HFF-Myc (cell line): ENCODE measurements around the gene SH3BP5.
"Not testable (repeated sequence)": the region's sequence is repeated elsewhere in the genome, so short reads cannot be mapped to it uniquely, and the experiment has no call there.

ENCODE experiments used
- DNase-seq: peaks from one replicate; pipeline ENCODE4 v3.0.0-alpha.2; 2011; ENCODE audit warnings: low read depth; ENCODE audit errors: extremely low read depth
- H3K4me3 ChIP-seq: replicated peaks from 2 replicates; pipeline ENCODE4 v1.5.1; 2011; ENCODE audit warnings: low read depth, mild to moderate bottlenecking, control low read depth, low read length
- TF ChIP-seq, protein P1 (sequence below): IDR thresholded peaks from 2 replicates; pipeline ENCODE4 v1.5.1; 2012; ENCODE audit warnings: mild to moderate bottlenecking, low read depth, low read length, control low read depth; ENCODE audit errors: missing control alignments

Gene SH3BP5

DNA sequence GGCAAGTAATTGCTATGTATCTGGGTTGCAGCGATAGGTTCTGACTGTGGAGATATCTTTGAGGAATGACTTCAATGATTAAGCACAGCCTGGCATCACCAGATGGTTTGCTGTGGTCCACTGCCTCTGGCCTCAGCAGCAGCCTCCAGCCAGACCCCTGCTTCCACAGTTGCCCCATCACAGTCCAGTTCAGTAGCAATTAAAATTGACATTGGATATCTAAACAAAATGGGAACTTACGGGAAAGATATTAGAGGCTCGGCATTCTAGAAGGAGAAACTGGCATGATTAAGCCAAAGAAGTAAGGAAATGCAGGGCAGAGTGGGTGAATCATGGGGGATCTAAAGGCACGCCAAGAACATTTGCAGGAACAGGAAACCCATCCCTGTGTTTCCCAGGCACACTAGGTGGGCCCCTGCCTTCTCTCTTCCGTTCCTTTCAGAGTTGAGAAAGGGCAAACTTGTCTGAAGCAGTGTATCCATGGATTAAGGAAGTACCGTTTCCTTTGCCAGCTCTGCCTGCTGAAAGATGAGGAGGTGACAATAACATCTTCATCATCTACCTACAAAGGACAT lies 36.3 kb upstream of the SH3BP5 start:
- TF ChIP-seq, protein P1, sequence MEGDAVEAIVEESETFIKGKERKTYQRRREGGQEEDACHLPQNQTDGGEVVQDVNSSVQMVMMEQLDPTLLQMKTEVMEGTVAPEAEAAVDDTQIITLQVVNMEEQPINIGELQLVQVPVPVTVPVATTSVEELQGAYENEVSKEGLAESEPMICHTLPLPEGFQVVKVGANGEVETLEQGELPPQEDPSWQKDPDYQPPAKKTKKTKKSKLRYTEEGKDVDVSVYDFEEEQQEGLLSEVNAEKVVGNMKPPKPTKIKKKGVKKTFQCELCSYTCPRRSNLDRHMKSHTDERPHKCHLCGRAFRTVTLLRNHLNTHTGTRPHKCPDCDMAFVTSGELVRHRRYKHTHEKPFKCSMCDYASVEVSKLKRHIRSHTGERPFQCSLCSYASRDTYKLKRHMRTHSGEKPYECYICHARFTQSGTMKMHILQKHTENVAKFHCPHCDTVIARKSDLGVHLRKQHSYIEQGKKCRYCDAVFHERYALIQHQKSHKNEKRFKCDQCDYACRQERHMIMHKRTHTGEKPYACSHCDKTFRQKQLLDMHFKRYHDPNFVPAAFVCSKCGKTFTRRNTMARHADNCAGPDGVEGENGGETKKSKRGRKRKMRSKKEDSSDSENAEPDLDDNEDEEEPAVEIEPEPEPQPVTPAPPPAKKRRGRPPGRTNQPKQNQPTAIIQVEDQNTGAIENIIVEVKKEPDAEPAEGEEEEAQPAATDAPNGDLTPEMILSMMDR = no peak
- DNase-seq = no peak
- H3K4me3 ChIP-seq = no peak overlapping the region

DNA sequence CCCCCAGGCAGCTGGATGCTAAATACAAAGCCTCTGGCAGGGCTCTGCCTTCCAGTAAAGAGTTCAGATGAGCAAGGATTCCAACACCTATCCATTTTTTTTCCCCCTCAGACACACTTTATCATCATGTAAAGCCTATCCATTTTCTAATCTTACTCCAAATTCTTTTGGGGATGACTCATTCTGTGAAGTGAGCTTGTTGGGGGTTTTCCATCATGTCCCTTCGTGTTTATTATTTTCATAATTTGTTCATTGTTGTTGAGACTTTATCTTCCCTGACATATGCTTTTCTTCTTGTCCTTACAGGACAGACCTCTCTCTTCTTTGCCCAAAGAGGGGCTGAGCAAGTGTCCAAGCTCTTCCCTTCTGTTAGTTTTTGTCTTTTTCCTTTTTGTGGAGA lies 34.7 kb upstream of the SH3BP5 start:
- H3K4me3 ChIP-seq = no peak overlapping the region
- TF ChIP-seq, protein P1 = no peak
- DNase-seq = no peak

- peak; percentile 65 for DNase-seq
- not testable (repeated sequence) for H3K4me3 ChIP-seq
These were observed 31.7 kb upstream of the SH3BP5 start for GRCh38 chr3:15364078-15364477.

DNA sequence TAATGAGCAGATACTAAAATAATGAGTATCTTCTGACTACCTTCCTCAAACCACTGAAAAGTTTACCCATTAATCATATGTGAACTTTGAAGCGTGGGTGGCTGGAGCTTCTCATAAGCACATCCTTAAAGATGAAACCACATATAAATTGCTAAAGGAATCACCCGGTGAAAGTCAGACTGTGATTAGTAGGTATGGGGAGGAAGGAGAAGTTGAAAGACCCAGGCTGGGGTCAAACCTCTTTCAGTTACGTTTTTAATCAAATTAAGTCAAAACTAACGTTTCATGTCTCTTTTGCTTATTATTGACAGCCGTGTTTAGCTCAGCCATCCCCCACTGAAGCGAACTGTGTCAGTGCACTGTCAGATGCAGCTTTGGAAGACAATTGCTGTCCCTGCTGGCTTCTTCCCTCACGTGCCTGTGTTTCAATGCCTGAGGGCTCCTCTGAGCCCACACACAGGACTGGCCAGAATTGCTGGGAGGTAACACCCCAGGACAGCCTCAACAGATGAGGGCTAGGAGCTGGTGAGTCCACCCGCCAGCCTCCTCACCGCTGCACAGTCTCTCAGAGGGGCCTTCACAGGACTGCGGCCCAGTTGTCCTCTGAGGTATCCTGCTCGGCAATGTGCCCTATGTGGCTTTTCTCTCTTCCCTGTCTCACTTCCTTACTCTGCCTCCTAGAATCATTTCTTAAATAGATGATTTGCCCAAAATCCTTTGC lies 29.3 kb upstream of the SH3BP5 start:
- no peak for DNase-seq
- TF ChIP-seq, protein P1 = no peak
- H3K4me3 ChIP-seq = no peak overlapping the region

DNA sequence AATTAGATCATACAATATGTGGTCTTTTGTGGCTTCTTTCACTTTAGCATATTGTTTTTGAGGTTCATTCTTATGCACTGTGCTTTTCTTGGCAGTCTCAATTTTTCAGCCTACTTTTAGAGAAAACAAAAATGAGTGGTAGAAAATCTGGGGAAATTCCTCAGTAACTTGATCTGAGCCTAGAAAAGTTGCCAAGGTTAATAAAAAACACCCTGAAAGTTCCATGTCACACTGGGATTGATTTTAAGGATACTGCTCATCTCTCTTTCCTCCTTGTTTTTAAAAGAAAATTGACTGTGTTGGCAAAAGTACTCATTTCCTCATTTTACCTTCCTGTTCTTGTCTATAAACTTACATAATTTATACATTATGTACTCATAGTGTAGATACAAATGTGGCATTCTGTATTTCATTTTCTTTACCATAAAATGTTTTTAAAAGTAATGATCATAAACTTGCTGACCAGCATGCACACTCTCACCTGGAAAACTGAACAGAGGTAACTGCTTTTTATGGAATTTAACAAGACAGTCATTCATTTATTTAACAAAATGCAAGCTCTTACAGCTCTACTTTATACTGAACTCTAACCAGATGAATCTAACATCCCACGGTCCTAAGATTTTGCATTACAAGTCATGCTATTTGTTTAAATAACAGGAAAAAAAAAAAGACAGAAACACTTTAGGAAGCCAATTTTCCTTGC lies 28.6 kb upstream of the SH3BP5 start:
- TF ChIP-seq, protein P1 = no peak
- no peak overlapping the region for H3K4me3 ChIP-seq
- no peak for DNase-seq

DNA sequence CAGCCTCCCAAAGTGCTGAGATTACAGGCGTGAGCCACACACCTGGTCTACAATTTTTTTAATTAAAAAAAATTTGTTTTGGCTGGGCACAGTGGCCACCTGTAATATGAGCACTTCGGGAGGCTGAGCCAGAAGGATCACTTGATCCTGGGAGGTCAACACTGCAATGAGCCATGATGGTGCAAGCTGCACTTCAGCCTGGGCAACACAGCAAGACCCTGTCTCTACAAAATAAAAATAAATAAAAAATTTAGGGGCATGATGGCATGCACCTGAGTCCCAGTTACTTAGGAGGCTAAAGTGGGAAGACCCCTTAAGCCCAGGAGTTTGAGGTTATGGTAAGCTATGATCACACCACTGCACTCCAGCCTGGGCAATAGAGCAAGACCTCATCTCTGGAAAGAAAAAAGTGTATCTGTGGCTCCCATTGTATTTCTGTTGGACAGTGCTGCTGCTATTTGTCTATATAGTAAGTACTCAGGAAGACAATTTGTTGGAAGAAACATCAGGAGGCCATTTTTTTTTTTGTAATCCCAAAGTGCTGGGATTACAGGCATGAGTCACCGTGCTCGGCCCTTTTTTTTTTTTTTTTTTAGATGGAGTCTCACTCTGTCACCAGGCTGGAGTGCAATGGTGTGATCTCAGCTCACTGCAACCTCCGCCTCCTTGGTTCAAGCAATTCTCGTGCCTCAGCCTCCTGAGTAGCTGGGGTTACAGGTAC lies 27.5 kb upstream of the SH3BP5 start:
- DNase-seq = no peak
- H3K4me3 ChIP-seq = no peak overlapping the region
- TF ChIP-seq, protein P1 = no peak

DNA sequence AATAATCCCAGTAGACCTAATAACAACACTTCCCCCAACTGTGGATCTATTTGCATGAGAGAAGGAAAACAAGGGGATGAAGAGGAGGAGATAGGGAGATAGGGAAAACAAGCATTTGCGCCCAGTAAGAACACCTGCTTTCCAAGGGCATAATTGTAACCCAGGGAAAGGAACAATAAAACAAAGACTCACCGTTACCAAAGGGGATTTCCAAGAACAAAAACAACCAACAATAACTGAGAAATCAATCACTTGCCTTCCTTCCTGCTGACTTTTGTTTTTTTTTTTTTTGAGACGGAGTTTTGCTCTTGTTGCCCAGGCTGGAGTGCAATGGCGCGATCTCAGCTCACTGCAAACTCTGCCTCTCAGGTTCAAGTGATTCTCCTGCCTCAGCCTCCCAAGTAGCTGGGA lies 24.3 kb upstream of the SH3BP5 start:
- not testable (repeated sequence) for H3K4me3 ChIP-seq, DNase-seq
